Measurements from ENCODE around the gene TRIM9. TPM values are rescaled to one million over a fixed set of nuclear protein-coding genes. Genes with fewer than 3 reads are reported as not detected.
A peak's percentile ranks its signal among the peaks of the same experiment; 100 is the strongest.

Gene TRIM9
- total and polyA plus RNA-seq, 2 experiments from 2014 or later = 4.4 to 6.2 TPM

GRCh38 chr14:50972734-50973133 lies 122.2 kb downstream of the TRIM9 start:
- Histone ChIP-seq H3K27me3 (ENCODE audit: insufficient read depth) (no peaks in the 10 kb centered on the region), H3K4me2 (no peak overlapping the region), H3K4me1 (ENCODE audit: insufficient read depth) (no peaks in the 10 kb centered on the region), H2AFZ (peak overlapping the region; percentile 43; the same call in 1 of the 2 replicates), H3K9me2 (ENCODE audit: insufficient read depth) (no peaks in the 10 kb centered on the region), H3K4me3 (no peak overlapping the region), H3F3A (replicated peaks; ENCODE audit: low read depth) (no peaks in the 10 kb centered on the region), H3K27ac (ENCODE audit: low read depth) (no peak overlapping the region), H3K79me2 (replicated peaks; ENCODE audit: insufficient read depth) (no peaks in the 10 kb centered on the region), H4K20me1 (replicated peaks; ENCODE audit: insufficient read depth) (no peaks in the 10 kb centered on the region), H3K36me3 (ENCODE audit: insufficient read depth) (no peaks in the 10 kb centered on the region)
- Mint-ChIP-seq H3K4me1 (peaks cover 3% of the 10 kb centered on the region; the same call in 1 of the 3 replicates), H3K36me3 (ENCODE audit: low read depth) (no peaks in the 10 kb centered on the region), H3K4me3 (no peak overlapping the region), H3K27me3 (ENCODE audit: insufficient read depth, low read depth, poor library complexity) (no peaks in the 10 kb centered on the region), H3K27ac (no peak overlapping the region), H3K9me3 (no peaks in the 10 kb centered on the region; the same call in 1 of the 3 replicates)
- TF ChIP-seq ETS1 (IDR thresholded peaks at IDR 0.05) = no peak
- no peak for TF ChIP-seq CREB1 (CRISPR knock-in tag; IDR thresholded peaks at IDR 0.05; ENCODE audit: low read depth)
- no peak for TF ChIP-seq CTCF (conservative IDR thresholded peaks at IDR 0.05; ENCODE audit: low read depth in 2 of 2)
- no peak for TF ChIP-seq ZNF462 (CRISPR knock-in tag; IDR thresholded peaks at IDR 0.05)
- peak; percentile 63 for ATAC-seq
- no peak for DNase-seq (ENCODE audit: low spot score)
